PC-3 (cell line): ENCODE results near the gene GAS2L3.

Experiments used
- EZH2 ChIP-seq: fragments of 300-600 bp; sonication (generic); IDR thresholded peaks from one replicate; pipeline ENCODE4 v1.6.1; 2017; ENCODE audit warnings: antibody characterized with exemption, mild to moderate bottlenecking, low read length; ENCODE audit not compliant: unreplicated experiment
- EZH2phosphoT487 ChIP-seq: fragments of 300-600 bp; sonication (generic); IDR thresholded peaks from 2 replicates; pipeline ENCODE4 v1.6.1; 2018; ENCODE audit warnings: mild to moderate bottlenecking, antibody characterized with exemption, low read length, borderline replicate concordance
- TF ChIP-seq, protein P1 (sequence below): fragments of 300-600 bp; sonication (generic); conservative IDR thresholded peaks from 2 replicates; pipeline ENCODE4 v1.5.1; 2017; ENCODE audit warnings: antibody characterized with exemption, low read depth, mild to moderate bottlenecking, low read length

DNA sequence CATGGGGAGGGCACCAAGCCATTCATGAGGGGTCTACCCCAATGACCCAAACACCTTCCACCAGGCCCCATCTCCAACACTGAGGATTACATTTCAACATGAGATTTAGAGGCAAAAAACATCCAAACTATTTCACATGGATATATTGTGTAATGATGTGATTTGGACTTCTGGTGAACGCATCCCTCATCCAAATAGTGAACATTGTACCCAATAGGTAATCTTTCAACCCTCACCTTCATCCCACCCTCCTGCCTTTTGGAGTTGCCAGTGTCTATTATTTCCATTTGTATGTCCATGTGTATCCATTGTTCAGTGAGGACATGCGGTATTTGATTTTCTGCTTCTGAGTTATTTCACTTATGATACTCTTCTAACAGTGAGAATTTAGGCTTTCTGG lies 16.1 kb upstream of the GAS2L3 start:
- TF ChIP-seq EZH2phosphoT487 (no peak), EZH2 (no peak)
- TF ChIP-seq, protein P1, sequence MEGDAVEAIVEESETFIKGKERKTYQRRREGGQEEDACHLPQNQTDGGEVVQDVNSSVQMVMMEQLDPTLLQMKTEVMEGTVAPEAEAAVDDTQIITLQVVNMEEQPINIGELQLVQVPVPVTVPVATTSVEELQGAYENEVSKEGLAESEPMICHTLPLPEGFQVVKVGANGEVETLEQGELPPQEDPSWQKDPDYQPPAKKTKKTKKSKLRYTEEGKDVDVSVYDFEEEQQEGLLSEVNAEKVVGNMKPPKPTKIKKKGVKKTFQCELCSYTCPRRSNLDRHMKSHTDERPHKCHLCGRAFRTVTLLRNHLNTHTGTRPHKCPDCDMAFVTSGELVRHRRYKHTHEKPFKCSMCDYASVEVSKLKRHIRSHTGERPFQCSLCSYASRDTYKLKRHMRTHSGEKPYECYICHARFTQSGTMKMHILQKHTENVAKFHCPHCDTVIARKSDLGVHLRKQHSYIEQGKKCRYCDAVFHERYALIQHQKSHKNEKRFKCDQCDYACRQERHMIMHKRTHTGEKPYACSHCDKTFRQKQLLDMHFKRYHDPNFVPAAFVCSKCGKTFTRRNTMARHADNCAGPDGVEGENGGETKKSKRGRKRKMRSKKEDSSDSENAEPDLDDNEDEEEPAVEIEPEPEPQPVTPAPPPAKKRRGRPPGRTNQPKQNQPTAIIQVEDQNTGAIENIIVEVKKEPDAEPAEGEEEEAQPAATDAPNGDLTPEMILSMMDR: no peak
